Fibroblast of mammary gland (primary cell): ENCODE measurements around the gene CHD9.
A peak's percentile ranks its signal among the peaks of the same experiment; 100 is the strongest.

ENCODE experiments used
- DNase-seq: peaks from one replicate; pipeline ENCODE4 v3.0.0-alpha.2; 2010; ENCODE audit warnings: low read depth
- H3K4me3 ChIP-seq: 2 replicates; pipeline ENCODE4 v1.5.1; 2011; ENCODE audit warnings: low read depth, mild to moderate bottlenecking, low read length, moderate library complexity; ENCODE audit not compliant: control insufficient read depth
- TF ChIP-seq, protein P1 (sequence below): conservative IDR thresholded peaks from 2 replicates; pipeline ENCODE4 v1.5.1; 2011; ENCODE audit warnings: low read depth, low read length, inconsistent platforms; ENCODE audit not compliant: control insufficient read depth, insufficient read depth

CHD9 gene

DNA sequence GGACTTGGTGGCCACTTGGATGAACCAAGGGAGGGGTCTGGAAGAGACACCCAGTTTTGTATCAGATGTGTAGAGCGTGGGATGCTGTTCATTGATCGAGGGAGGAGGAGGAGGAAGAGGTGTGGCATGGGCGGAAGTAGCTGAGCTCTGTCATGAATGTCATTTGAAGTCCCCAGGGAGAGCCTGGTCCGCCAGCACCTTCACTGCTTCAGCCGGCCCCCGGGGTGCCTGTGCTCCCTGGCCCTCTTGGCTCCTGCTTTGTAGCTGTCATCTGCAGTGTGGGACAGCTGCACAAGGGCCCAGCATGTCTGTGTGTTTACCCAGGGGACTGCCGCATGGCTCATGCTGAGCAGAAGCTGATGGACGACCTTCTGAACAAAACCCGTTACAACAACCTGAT, 304.1 kb downstream of the CHD9 start:
- no peak overlapping the region for H3K4me3 ChIP-seq
- TF ChIP-seq, protein P1, sequence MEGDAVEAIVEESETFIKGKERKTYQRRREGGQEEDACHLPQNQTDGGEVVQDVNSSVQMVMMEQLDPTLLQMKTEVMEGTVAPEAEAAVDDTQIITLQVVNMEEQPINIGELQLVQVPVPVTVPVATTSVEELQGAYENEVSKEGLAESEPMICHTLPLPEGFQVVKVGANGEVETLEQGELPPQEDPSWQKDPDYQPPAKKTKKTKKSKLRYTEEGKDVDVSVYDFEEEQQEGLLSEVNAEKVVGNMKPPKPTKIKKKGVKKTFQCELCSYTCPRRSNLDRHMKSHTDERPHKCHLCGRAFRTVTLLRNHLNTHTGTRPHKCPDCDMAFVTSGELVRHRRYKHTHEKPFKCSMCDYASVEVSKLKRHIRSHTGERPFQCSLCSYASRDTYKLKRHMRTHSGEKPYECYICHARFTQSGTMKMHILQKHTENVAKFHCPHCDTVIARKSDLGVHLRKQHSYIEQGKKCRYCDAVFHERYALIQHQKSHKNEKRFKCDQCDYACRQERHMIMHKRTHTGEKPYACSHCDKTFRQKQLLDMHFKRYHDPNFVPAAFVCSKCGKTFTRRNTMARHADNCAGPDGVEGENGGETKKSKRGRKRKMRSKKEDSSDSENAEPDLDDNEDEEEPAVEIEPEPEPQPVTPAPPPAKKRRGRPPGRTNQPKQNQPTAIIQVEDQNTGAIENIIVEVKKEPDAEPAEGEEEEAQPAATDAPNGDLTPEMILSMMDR: no peak
- DNase-seq: no peak

DNA sequence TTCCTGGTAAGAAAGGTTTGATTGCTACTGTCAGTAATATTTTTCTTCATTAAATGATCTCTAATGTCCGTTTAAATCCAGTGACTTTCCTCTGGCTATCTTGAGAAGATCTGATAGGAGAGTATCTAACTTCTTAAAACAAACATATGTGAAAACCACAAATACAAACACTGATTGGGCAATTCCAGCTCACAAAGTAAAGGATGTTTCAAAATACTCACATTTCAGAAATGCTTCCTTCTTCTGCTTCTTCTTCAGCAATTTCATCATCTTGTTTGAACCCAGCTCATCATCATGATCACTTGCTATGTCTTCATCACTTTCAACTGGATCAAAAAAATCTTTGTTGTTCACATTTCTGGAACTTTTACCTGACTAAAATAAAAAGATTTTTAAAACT, 315.1 kb downstream of the CHD9 start:
- no peak overlapping the region for H3K4me3 ChIP-seq
- TF ChIP-seq, protein P1: no peak
- DNase-seq: peak; percentile 68

GRCh38 chr16:53370827-53371226, 316.0 kb downstream of the CHD9 start:
- H3K4me3 ChIP-seq: no peak overlapping the region
- TF ChIP-seq, protein P1: no peak
- no peak for DNase-seq

GRCh38 chr16:53372992-53373871, 318.4 kb downstream of the CHD9 start:
- DNase-seq: no peak
- TF ChIP-seq, protein P1: no peak
- no peak overlapping the region for H3K4me3 ChIP-seq

DNA sequence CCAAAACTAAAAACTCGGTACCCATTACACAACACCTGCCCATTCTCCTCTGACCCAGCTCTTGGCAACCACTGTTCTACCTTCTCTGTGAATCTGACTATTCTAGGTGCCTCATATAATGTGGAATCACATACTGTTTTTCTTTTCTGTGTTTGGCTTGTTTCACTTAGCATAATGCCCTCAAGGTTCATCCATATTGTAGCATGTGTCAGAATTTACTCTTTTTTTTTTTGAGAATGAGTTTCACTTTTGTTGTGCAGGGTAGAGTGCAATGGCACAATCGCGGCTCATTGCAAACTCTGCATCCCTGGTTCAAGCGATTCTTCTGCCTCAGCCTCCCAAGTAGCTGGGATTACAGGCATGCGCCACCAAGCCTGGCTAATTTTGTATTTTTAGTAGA, 320.0 kb downstream of the CHD9 start:
- TF ChIP-seq, protein P1: no peak
- DNase-seq: no peak

GRCh38 chr16:53378138-53378537, 323.3 kb downstream of the CHD9 start:
- H3K4me3 ChIP-seq: no peak overlapping the region
- TF ChIP-seq, protein P1: no peak
- no peak for DNase-seq

More for the DNA sequence above, 320.0 kb downstream of the CHD9 start:
- H3K4me3 ChIP-seq: no peak overlapping the region
